Testis (tissue), 2 donors: ENCODE results near the gene ARL3.

Experiments
- CTCF ChIP-seq, 3 experiments: fragments of 450-650 bp in 2 of 3; fragments of 200-600 bp in 1 of 3; sonication (generic) in 1 of 3; IDR thresholded peaks; one replicate each; pipeline ENCODE4 v1.5.1; 2016 to 2019; ENCODE audit warnings: antibody characterized with exemption in 3 of 3, mild to moderate bottlenecking in 2 of 3, moderate library complexity in 1 of 3
- POLR2A ChIP-seq: fragments of 450-650 bp; IDR thresholded peaks from one replicate; pipeline ENCODE4 v1.6.1; 2017; ENCODE audit warnings: antibody characterized with exemption, mild to moderate bottlenecking, moderate library complexity

DNA sequence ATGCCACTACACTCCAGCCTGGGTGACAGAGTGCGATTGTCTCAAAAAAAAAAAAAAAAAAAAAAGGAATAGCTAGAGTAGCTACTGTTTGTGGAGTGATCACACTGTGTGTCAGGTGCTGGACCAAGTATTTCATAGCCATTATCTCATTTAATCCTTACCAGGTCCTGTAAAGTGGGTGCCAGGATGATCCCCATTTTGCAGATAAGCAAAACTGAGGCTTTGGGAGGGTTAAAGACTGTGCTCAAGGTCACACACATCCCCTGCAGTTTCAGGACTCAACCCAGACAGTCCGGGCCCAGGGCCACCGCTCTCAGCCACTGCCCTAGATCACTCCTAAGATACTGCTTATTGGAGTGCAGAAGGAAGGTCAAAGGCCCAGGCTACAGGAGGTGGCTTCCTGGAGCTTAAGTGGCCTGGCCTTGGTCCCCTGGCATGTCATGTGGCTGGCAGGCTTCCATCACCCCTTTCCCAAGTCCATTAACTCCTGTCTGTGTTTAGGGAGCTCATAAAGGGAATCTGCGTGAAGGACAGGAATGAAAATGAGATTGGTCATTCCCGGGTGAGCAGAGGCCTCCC, 17.1 kb upstream of the ARL3 start:
- TF ChIP-seq CTCF (IDR thresholded peaks at IDR 0.05) (no peak), POLR2A (no peak)
